ENCODE measurements around the gene RASAL1. TPM values are rescaled to one million over a fixed set of nuclear protein-coding genes. Genes with fewer than 3 reads are reported as not detected.

RASAL1 gene
- total RNA-seq, 1 donor from 2014 or later = 0.26 TPM

GRCh38 chr12:113063396-113064350 is 71.9 kb downstream of the RASAL1 start:
- DNase-seq (ENCODE audit: low read depth) (no peak), FAIRE-seq (no peak)
- TF ChIP-seq, protein P1, sequence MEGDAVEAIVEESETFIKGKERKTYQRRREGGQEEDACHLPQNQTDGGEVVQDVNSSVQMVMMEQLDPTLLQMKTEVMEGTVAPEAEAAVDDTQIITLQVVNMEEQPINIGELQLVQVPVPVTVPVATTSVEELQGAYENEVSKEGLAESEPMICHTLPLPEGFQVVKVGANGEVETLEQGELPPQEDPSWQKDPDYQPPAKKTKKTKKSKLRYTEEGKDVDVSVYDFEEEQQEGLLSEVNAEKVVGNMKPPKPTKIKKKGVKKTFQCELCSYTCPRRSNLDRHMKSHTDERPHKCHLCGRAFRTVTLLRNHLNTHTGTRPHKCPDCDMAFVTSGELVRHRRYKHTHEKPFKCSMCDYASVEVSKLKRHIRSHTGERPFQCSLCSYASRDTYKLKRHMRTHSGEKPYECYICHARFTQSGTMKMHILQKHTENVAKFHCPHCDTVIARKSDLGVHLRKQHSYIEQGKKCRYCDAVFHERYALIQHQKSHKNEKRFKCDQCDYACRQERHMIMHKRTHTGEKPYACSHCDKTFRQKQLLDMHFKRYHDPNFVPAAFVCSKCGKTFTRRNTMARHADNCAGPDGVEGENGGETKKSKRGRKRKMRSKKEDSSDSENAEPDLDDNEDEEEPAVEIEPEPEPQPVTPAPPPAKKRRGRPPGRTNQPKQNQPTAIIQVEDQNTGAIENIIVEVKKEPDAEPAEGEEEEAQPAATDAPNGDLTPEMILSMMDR (IDR thresholded peaks at IDR 0.05; ENCODE audit: insufficient read depth, low read length, severe bottlenecking) = no peak
- Histone ChIP-seq H3K27me3 (ENCODE audit: control insufficient read depth, insufficient read depth, low read length) (no peaks in the 10 kb centered on the region), H3K36me3 (ENCODE audit: control insufficient read depth, insufficient read depth, low read length) (no peaks in the 10 kb centered on the region), H3K4me3 (ENCODE audit: low read depth, low read length) (no peak overlapping the region)

DNA sequence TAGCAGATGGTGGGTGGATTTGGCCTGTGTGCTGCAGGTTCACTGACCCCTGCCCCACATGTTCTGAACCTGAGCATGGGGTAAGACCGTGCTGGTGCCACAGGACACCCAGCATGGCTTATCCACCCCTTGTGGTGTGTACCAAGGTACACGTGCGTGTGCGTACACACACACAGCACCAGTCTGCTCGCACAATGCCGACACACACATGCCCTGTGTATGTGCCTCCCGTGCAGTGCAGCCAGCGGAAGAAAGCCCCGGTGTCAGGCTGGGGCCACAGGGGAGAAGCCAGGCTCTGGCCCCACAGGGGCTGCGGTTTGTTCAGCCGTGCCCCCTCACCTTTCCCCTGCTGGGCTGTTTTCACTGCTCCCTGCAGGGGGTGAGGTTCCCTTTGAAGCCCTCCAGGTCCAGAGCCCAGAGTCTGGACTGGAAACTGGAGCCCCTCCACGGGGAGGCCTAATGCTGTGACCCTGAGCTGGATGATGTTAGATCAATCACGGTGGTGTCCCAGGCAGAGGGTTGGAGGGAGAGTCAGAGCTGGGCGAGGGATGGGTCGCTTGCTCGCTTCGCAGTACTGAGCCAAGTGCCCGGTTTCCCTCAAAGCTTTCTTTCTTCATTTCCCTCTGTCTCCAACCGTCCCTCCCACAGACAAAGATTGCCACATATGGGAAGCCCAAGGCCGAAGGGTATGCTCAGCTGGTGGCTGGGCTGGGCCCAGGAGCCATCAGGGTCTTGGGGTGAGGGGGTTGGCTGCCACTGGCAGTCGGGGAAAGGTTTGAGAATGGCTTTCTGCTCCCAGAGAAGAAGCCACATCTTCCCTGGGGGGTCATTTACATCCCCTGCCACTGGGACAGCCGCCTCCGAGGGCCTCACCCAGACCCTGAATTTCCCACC is 72.8 kb downstream of the RASAL1 start:
- Histone ChIP-seq H3K36me3 (ENCODE audit: control insufficient read depth, insufficient read depth, low read length) (no peaks in the 10 kb centered on the region), H3K4me3 (ENCODE audit: low read depth, low read length) (no peak overlapping the region), H3K27me3 (ENCODE audit: control insufficient read depth, insufficient read depth, low read length) (peaks cover 6% of the 10 kb centered on the region)
- FAIRE-seq (no peak), DNase-seq (ENCODE audit: low read depth) (no peak)
- TF ChIP-seq, protein P1 (IDR thresholded peaks at IDR 0.05; ENCODE audit: insufficient read depth, low read length, severe bottlenecking) = no peak

GRCh38 chr12:113061061-113061694 is 74.4 kb downstream of the RASAL1 start:
- Histone ChIP-seq H3K27me3 (ENCODE audit: control insufficient read depth, insufficient read depth, low read length) (peaks cover 14% of the 10 kb centered on the region), H3K4me3 (ENCODE audit: low read depth, low read length) (no peak overlapping the region), H3K36me3 (ENCODE audit: control insufficient read depth, insufficient read depth, low read length) (no peaks in the 10 kb centered on the region)
- DNase-seq (ENCODE audit: low read depth) (no peak), FAIRE-seq (no peak)
- TF ChIP-seq, protein P1 (IDR thresholded peaks at IDR 0.05; ENCODE audit: insufficient read depth, low read length, severe bottlenecking) = no peak

DNA sequence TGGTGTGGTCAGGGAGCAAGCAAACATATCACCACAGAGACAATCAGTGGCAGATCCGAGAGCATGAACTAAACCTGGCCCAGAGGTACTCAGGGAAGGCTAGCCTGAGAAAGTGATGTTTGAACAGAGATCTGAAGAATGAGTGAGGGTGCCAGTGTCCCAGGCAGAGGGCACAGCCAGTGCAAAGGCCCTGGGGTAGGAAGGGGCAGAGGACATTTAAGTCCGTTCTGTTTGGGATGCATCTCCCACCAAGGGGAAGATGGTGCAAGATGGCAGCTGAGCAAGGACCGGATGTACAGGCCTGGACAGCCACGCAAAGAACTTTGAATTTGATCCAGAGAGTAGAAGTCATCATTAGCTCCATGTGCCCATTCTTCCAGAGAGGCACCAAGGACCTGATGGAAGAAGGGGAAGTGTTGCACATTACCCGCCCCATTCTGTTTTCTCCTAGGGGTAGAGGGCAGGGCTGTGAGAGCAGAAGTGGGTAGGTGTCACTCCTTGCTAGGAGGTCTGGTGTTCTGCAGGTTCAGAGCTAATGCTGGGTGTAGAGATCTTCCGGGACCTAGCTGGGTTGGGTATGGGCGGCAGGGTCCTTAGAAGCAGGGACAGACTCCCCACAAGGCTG is 75.1 kb downstream of the RASAL1 start:
- Histone ChIP-seq H3K36me3 (ENCODE audit: control insufficient read depth, insufficient read depth, low read length) (no peaks in the 10 kb centered on the region), H3K4me3 (ENCODE audit: low read depth, low read length) (no peak overlapping the region), H3K27me3 (ENCODE audit: control insufficient read depth, insufficient read depth, low read length) (peaks cover 21% of the 10 kb centered on the region)
- TF ChIP-seq, protein P1 (IDR thresholded peaks at IDR 0.05; ENCODE audit: insufficient read depth, low read length, severe bottlenecking) = no peak
- DNase-seq (ENCODE audit: low read depth) = no peak
- no peak for FAIRE-seq

- TF ChIP-seq, protein P1 (IDR thresholded peaks at IDR 0.05; ENCODE audit: insufficient read depth, low read length, severe bottlenecking) = no peak
- DNase-seq (ENCODE audit: low read depth) (no peak), FAIRE-seq (no peak)
- peaks cover 23% of the 10 kb centered on the region for H3K27me3 ChIP-seq (ENCODE audit: control insufficient read depth, insufficient read depth, low read length)
- H3K36me3 ChIP-seq (ENCODE audit: control insufficient read depth, insufficient read depth, low read length) = no peaks in the 10 kb centered on the region
- H3K4me3 ChIP-seq (ENCODE audit: low read depth, low read length) = no peak overlapping the region
Observed at GRCh38 chr12:113059071-113059595, 76.4 kb downstream of the RASAL1 start.

All from bronchial epithelial cell (primary cell).